Measurements from ENCODE around the gene SERPING1. TPM values are rescaled to one million over a fixed set of nuclear protein-coding genes. Genes with fewer than 3 reads are reported as not detected.
A peak's percentile ranks its signal among the peaks of the same experiment; 100 is the strongest.

SERPING1 gene
- total and polyA plus RNA-seq, 2 donors from 2014 or later: 361 to 785 TPM

- H3K4me3 ChIP-seq (ENCODE audit: low read length in 3 of 3): peak overlapping the region; percentile 51 to 79 (median 68)
These were observed 40.1 kb downstream of the SERPING1 start for GRCh38 chr11:57637626-57638004.

GRCh38 chr11:57638005-57638781 lies 40.7 kb downstream of the SERPING1 start:
- Histone ChIP-seq H3K9ac (ENCODE audit: low read length in 3 of 3) (peak overlapping the region; percentile 49 to 98 (median 82)), H3K27me3 (ENCODE audit: control insufficient read depth, insufficient read depth, low read length) (no peaks in the 10 kb centered on the region), H3K4me1 (ENCODE audit: control insufficient read depth in 2 of 3, insufficient read depth in 2 of 3, low read depth in 1 of 3, low read length in 3 of 3) (peaks cover 0 to 12% (median 0%) of the 10 kb centered on the region in 3 donors), H3K4me3 (ENCODE audit: low read length in 3 of 3) (peak overlapping the region; percentile 79 to 99 (median 93)), H3K27ac (ENCODE audit: low read depth in 2 of 2, low read length in 2 of 2) (peak overlapping the region; percentile 86 to 88), H3K9me3 (ENCODE audit: control insufficient read depth in 2 of 3, insufficient read depth in 1 of 3, low read length in 3 of 3) (no peaks in the 10 kb centered on the region), H3K36me3 (ENCODE audit: control insufficient read depth in 2 of 3, insufficient read depth in 3 of 3, low read length in 3 of 3) (no peaks in the 10 kb centered on the region)
- peak; percentile 91 to 98 (median 95) for DNase-seq
- intact Hi-C loops (cut with DNase I): no loop called here
- TF ChIP-seq CTCF (IDR thresholded peaks at IDR 0.05; ENCODE audit: borderline replicate concordance, extremely low read depth, insufficient read depth): no peak
- FAIRE-seq: no peak

More at GRCh38 chr11:57637626-57638004, 40.1 kb downstream of the SERPING1 start:
- FAIRE-seq: no peak
- Histone ChIP-seq H3K36me3 (ENCODE audit: control insufficient read depth in 2 of 3, insufficient read depth in 3 of 3, low read length in 3 of 3) (no peaks in the 10 kb centered on the region), H3K9ac (ENCODE audit: low read length in 3 of 3) (peak overlapping the region in 2 of 3 donors; percentile 17 to 82), H3K27me3 (ENCODE audit: control insufficient read depth, insufficient read depth, low read length) (no peaks in the 10 kb centered on the region), H3K9me3 (ENCODE audit: control insufficient read depth in 2 of 3, insufficient read depth in 1 of 3, low read length in 3 of 3) (no peaks in the 10 kb centered on the region), H3K27ac (ENCODE audit: low read depth in 2 of 2, low read length in 2 of 2) (no peak overlapping the region), H3K4me1 (ENCODE audit: control insufficient read depth in 2 of 3, insufficient read depth in 2 of 3, low read depth in 1 of 3, low read length in 3 of 3) (peaks cover 0 to 12% (median 0%) of the 10 kb centered on the region in 3 donors)
- intact Hi-C loops (cut with DNase I): no loop called here
- peak in 3 of 5 donors; percentile 70 to 80 (median 72) for DNase-seq
- TF ChIP-seq CTCF (IDR thresholded peaks at IDR 0.05; ENCODE audit: borderline replicate concordance, extremely low read depth, insufficient read depth): no peak

- intact Hi-C loops (cut with DNase I): no loop called here
- no peak for TF ChIP-seq CTCF (IDR thresholded peaks at IDR 0.05; ENCODE audit: borderline replicate concordance, extremely low read depth, insufficient read depth)
- Histone ChIP-seq H3K4me1 (ENCODE audit: control insufficient read depth in 2 of 3, insufficient read depth in 2 of 3, low read depth in 1 of 3, low read length in 3 of 3) (peaks cover 0 to 12% (median 0%) of the 10 kb centered on the region in 3 donors), H3K27ac (ENCODE audit: low read depth in 2 of 2, low read length in 2 of 2) (peak overlapping the region; percentile 86 to 88), H3K9ac (ENCODE audit: low read length in 3 of 3) (peak overlapping the region; percentile 49 to 98 (median 82)), H3K4me3 (ENCODE audit: low read length in 3 of 3) (peak overlapping the region; percentile 79 to 99 (median 93)), H3K9me3 (ENCODE audit: control insufficient read depth in 2 of 3, insufficient read depth in 1 of 3, low read length in 3 of 3) (no peaks in the 10 kb centered on the region), H3K27me3 (ENCODE audit: control insufficient read depth, insufficient read depth, low read length) (no peaks in the 10 kb centered on the region), H3K36me3 (ENCODE audit: control insufficient read depth in 2 of 3, insufficient read depth in 3 of 3, low read length in 3 of 3) (no peaks in the 10 kb centered on the region)
- peak in 1 of 5 donors; percentile 62 for DNase-seq
- FAIRE-seq: no peak
These were observed 41.4 kb downstream of the SERPING1 start for GRCh38 chr11:57638811-57639320.
